ENCODE measurements around the gene ZNF688. TPM values are rescaled to one million over a fixed set of nuclear protein-coding genes. Genes with fewer than 3 reads are reported as not detected.
A peak's percentile ranks its signal among the peaks of the same experiment; 100 is the strongest.

Gene ZNF688
- total RNA-seq, 4 donors from 2014 or later = 17.6 to 33.4 (median 23.5) TPM

- intact Hi-C loops (cut with DNase I) = no loop called here
These were observed 41.1 kb downstream of the ZNF688 start for GRCh38 chr16:30530163-30531037.

GRCh38 chr16:30528799-30529457, 42.6 kb downstream of the ZNF688 start:
- DNase-seq (ENCODE audit: extremely low spot score) = no peak
- intact Hi-C loops (cut with DNase I) = no loop called here
- H3K4me3 ChIP-seq = no peak overlapping the region
- peak overlapping the region; percentile 97 to 98 (median 98) for H3K27ac ChIP-seq (replicated peaks in 1 of 4)
- no peaks in the 10 kb centered on the region for H3K9me3 ChIP-seq
- H3K4me1 ChIP-seq = peaks cover 31 to 61% (median 50%) of the 10 kb centered on the region in 4 donors
- peaks cover 10 to 41% (median 33%) of the 10 kb centered on the region in 4 donors for H3K36me3 ChIP-seq
- no peaks in the 10 kb centered on the region for H3K27me3 ChIP-seq
- no peak for TF ChIP-seq POLR2AphosphoS5 (IDR thresholded peaks at IDR 0.05)
- TF ChIP-seq EP300 (IDR thresholded peaks at IDR 0.05) = no peak
- TF ChIP-seq POLR2A (IDR thresholded peaks at IDR 0.05; ENCODE audit: low read depth) = no peak
- TF ChIP-seq CTCF (IDR thresholded peaks at IDR 0.05) = no peak
- WGBS = 86% methylated on average over 3 of the region's 4 CpGs

More at GRCh38 chr16:30530163-30531037, 41.1 kb downstream of the ZNF688 start:
- Histone ChIP-seq H3K4me3 (no peak overlapping the region), H3K27ac (replicated peaks in 1 of 4) (no peak overlapping the region), H3K36me3 (peaks cover 6 to 30% (median 23%) of the 10 kb centered on the region in 4 donors), H3K9me3 (no peaks in the 10 kb centered on the region), H3K4me1 (peaks cover 27 to 53% (median 48%) of the 10 kb centered on the region in 4 donors), H3K27me3 (no peaks in the 10 kb centered on the region)
- TF ChIP-seq POLR2A (IDR thresholded peaks at IDR 0.05; ENCODE audit: low read depth) (no peak), CTCF (IDR thresholded peaks at IDR 0.05) (no peak), POLR2AphosphoS5 (IDR thresholded peaks at IDR 0.05) (no peak), EP300 (IDR thresholded peaks at IDR 0.05) (no peak)
- WGBS = 84% methylated on average over 13 of the region's 13 CpGs
- no peak for DNase-seq (ENCODE audit: extremely low spot score)

GRCh38 chr16:30527635-30528178, 43.8 kb downstream of the ZNF688 start:
- Histone ChIP-seq H3K27ac (replicated peaks in 1 of 4) (peak overlapping the region; percentile 97 to 98 (median 98)), H3K9me3 (no peaks in the 10 kb centered on the region), H3K36me3 (peaks cover 8 to 35% (median 28%) of the 10 kb centered on the region in 4 donors), H3K27me3 (no peaks in the 10 kb centered on the region), H3K4me3 (peak overlapping the region; percentile 70 to 83 (median 82)), H3K4me1 (peaks cover 19 to 52% (median 39%) of the 10 kb centered on the region in 4 donors)
- TF ChIP-seq CTCF (IDR thresholded peaks at IDR 0.05) (no peak), POLR2AphosphoS5 (IDR thresholded peaks at IDR 0.05) (no peak)
- intact Hi-C loops (cut with DNase I) = loop anchor here (2.0 kb wide), 1 partner anchor 81 kb away; no protein-coding TSS in a partner anchor
- DNase-seq (ENCODE audit: extremely low spot score) = no peak
- 11% methylated on average over 13 of the region's 14 CpGs for WGBS

- H3K4me3 ChIP-seq = peak overlapping the region; percentile 70 to 83 (median 82)
- intact Hi-C loops (cut with DNase I) = loop anchor here (2.0 kb wide), 1 partner anchor 80 kb away; no protein-coding TSS in a partner anchor
- H3K27ac ChIP-seq (replicated peaks in 1 of 4) = peak overlapping the region; percentile 97 to 98 (median 98)
- H3K27me3 ChIP-seq = no peaks in the 10 kb centered on the region
- no peaks in the 10 kb centered on the region for H3K9me3 ChIP-seq
- peaks cover 3 to 29% (median 21%) of the 10 kb centered on the region in 4 donors for H3K36me3 ChIP-seq
- whole genome bisulfite sequencing = under 1% methylated on average over 26 of the region's 79 CpGs
- DNase-seq (ENCODE audit: extremely low spot score) = peak; percentile 98
- TF ChIP-seq POLR2A (IDR thresholded peaks at IDR 0.05; ENCODE audit: low read depth) (peak; percentile 71), CTCF (IDR thresholded peaks at IDR 0.05) (peak in 2 of 3 experiments; percentile 20 to 44), POLR2AphosphoS5 (IDR thresholded peaks at IDR 0.05) (peak; percentile 89 to 92), EP300 (IDR thresholded peaks at IDR 0.05) (no peak)
- H3K4me1 ChIP-seq = peaks cover 18 to 45% (median 34%) of the 10 kb centered on the region in 4 donors
These were observed 44.5 kb downstream of the ZNF688 start for GRCh38 chr16:30526823-30527634.
